ENCODE measurements around the gene SMPDL3A.

DNA sequence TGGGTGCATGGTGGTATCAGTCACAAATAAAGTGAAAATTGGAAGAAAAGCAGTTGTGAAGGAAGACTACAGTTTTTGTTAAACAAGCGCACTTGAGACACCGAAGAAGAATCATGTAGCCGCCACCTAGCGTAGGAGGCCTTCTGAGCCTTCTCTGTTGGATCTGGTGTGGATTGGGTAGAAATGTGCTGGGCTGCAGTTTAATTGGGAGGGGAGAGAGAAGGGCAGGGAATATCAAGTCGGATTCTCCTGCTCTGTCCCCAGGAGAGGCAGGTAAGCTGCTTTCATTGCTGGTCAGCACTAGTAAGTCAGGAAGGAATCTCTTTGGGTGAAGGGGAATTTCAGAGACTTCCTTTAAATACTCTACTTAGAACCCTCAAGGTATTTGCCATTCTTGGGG is 10.8 kb upstream of the SMPDL3A start:
- TF ChIP-seq EZH2phosphoT487 (IDR thresholded peaks at IDR 0.05; ENCODE audit: low read length) = no peak
- no peak for TF ChIP-seq CTCF (IDR thresholded peaks at IDR 0.05; ENCODE audit: low read length)
- no peak for TF ChIP-seq EZH2 (optimal IDR thresholded peaks at IDR 0.05; ENCODE audit: low read depth, low read length)
